HG03342 (cell line): ENCODE measurements around the gene CRNKL1.
A peak's percentile ranks its signal among the peaks of the same experiment; 100 is the strongest.
"Not testable (repeated sequence)": the region's sequence is repeated elsewhere in the genome, so short reads cannot be mapped to it uniquely, and the experiment has no call there.

ENCODE experiments used
- ATAC-seq: cut with Tn5 transposase; IDR thresholded peaks from one replicate; pipeline ENCODE4 v1.9.1; 2021; ENCODE audit warnings: mild to moderate bottlenecking, moderate library complexity; ENCODE audit not compliant: unreplicated experiment

CRNKL1 gene

GRCh38 chr20:20010639-20011500 is 41.4 kb downstream of the CRNKL1 start:
- ATAC-seq = no peak

- ATAC-seq = no peak
Observed at GRCh38 chr20:20009784-20010253, 42.4 kb downstream of the CRNKL1 start.

- ATAC-seq = no peak
Observed at GRCh38 chr20:20005342-20005741, 46.9 kb downstream of the CRNKL1 start.

- ATAC-seq = not testable (repeated sequence)
Observed at GRCh38 chr20:20003955-20004322, 48.3 kb downstream of the CRNKL1 start.

GRCh38 chr20:20003031-20003954 is 49.0 kb downstream of the CRNKL1 start:
- ATAC-seq = peak; percentile 56

GRCh38 chr20:20002101-20002998 is 49.9 kb downstream of the CRNKL1 start:
- no peak for ATAC-seq

- ATAC-seq = no peak
Observed at GRCh38 chr20:20000211-20000968, 51.9 kb downstream of the CRNKL1 start.

GRCh38 chr20:19998990-19999705 is 53.1 kb downstream of the CRNKL1 start:
- no peak for ATAC-seq

- ATAC-seq = no peak
Observed at GRCh38 chr20:19996917-19997316, 55.3 kb downstream of the CRNKL1 start.

- no peak for ATAC-seq
Observed at GRCh38 chr20:19996222-19996621, 56.0 kb downstream of the CRNKL1 start.

GRCh38 chr20:19995220-19995863 is 56.9 kb downstream of the CRNKL1 start:
- no peak for ATAC-seq

GRCh38 chr20:19993958-19994669 is 58.2 kb downstream of the CRNKL1 start:
- ATAC-seq = no peak

- ATAC-seq = no peak
Observed at GRCh38 chr20:19992996-19993908, 59.0 kb downstream of the CRNKL1 start.

- ATAC-seq = no peak
Observed at GRCh38 chr20:19991854-19992253, 60.4 kb downstream of the CRNKL1 start.

GRCh38 chr20:19991308-19991707 is 61.0 kb downstream of the CRNKL1 start:
- no peak for ATAC-seq

GRCh38 chr20:19990850-19991249 is 61.4 kb downstream of the CRNKL1 start:
- no peak for ATAC-seq

- no peak for ATAC-seq
Observed at GRCh38 chr20:19987046-19987445, 65.2 kb downstream of the CRNKL1 start.
